Prostate gland (tissue), 2 donors: Measurements from ENCODE around the gene AP3B1.

Source experiments
- POLR2AphosphoS5 ChIP-seq: sonication (generic); formaldehyde crosslinking; IDR thresholded peaks from one replicate; pipeline ENCODE4 v1.6.1; 2017; ENCODE audit warnings: antibody characterized with exemption
- TF ChIP-seq, protein P1 (sequence below), 4 experiments: fragments of 200-600 bp in 2 of 4; fragments of 450-650 bp in 2 of 4; sonication (generic) in 2 of 4; IDR thresholded peaks; 1 replicate in 3 of 4; 2 replicates in 1 of 4; pipeline ENCODE4 v1.5.1; 2016 to 2019; ENCODE audit warnings: antibody characterized with exemption in 4 of 4, mild to moderate bottlenecking in 2 of 4, moderate library complexity in 2 of 4

DNA sequence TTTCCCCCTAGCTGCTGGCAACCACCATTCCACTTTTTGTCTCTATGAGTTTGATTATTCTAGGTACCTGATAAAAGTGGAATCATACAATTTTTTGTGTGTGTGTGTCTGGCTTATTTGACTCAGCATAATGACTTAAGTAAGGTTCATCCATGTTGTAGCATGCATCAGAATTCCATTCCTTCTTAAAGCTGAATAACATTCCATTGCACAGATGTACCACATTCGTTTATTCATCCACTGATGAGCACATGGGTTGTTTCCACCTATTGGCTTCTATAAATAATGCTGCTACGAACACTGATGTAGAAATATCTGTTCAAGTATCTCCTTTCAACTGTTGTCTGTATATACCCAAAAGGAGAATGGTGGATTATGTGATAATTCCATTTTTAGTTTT is 33.7 kb downstream of the AP3B1 start:
- TF ChIP-seq, protein P1, sequence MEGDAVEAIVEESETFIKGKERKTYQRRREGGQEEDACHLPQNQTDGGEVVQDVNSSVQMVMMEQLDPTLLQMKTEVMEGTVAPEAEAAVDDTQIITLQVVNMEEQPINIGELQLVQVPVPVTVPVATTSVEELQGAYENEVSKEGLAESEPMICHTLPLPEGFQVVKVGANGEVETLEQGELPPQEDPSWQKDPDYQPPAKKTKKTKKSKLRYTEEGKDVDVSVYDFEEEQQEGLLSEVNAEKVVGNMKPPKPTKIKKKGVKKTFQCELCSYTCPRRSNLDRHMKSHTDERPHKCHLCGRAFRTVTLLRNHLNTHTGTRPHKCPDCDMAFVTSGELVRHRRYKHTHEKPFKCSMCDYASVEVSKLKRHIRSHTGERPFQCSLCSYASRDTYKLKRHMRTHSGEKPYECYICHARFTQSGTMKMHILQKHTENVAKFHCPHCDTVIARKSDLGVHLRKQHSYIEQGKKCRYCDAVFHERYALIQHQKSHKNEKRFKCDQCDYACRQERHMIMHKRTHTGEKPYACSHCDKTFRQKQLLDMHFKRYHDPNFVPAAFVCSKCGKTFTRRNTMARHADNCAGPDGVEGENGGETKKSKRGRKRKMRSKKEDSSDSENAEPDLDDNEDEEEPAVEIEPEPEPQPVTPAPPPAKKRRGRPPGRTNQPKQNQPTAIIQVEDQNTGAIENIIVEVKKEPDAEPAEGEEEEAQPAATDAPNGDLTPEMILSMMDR (IDR thresholded peaks at IDR 0.05) = no peak
- no peak for TF ChIP-seq POLR2AphosphoS5
